ENCODE measurements around the gene NAALADL1.

The NAALADL1 gene

DNA sequence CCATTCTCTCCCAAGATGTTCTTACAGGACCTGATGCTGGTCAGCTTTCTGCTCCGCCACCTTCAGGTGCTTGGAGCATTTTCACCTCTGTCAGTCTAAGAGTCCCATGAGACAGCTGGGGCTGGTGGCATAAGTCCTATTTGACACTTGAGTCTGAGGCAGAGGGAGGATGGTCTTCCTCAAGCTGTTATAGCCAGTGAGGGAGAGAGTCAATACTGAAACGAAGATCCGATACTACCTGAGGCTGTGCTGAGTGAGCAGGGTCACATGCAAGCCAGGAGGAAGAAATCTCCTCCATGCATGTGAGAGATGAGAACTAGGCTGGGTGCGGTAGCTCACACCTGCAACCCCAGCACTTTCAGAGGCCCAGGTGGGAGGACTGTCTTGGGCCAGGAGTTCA, 31.3 kb upstream of the NAALADL1 start:
- H3K4me1 ChIP-seq (ENCODE audit: low read length) = peaks cover 15% of the 10 kb centered on the region
- peaks cover 26% of the 10 kb centered on the region for H3K36me3 ChIP-seq (replicated peaks; ENCODE audit: low read depth, low read length)
- H3K27ac ChIP-seq (ENCODE audit: low read length) = no peak overlapping the region
- H3K9me3 ChIP-seq (ENCODE audit: insufficient read depth, low read length) = no peaks in the 10 kb centered on the region
- H3K9ac ChIP-seq (ENCODE audit: low read length) = no peak overlapping the region
- no peak overlapping the region for H3K4me3 ChIP-seq (ENCODE audit: low read length)
- H3K27me3 ChIP-seq (ENCODE audit: low read depth, low read length) = no peaks in the 10 kb centered on the region
- TF ChIP-seq EZH2phosphoT487 (IDR thresholded peaks at IDR 0.05; ENCODE audit: low read depth) = no peak
- TF ChIP-seq, protein P1, sequence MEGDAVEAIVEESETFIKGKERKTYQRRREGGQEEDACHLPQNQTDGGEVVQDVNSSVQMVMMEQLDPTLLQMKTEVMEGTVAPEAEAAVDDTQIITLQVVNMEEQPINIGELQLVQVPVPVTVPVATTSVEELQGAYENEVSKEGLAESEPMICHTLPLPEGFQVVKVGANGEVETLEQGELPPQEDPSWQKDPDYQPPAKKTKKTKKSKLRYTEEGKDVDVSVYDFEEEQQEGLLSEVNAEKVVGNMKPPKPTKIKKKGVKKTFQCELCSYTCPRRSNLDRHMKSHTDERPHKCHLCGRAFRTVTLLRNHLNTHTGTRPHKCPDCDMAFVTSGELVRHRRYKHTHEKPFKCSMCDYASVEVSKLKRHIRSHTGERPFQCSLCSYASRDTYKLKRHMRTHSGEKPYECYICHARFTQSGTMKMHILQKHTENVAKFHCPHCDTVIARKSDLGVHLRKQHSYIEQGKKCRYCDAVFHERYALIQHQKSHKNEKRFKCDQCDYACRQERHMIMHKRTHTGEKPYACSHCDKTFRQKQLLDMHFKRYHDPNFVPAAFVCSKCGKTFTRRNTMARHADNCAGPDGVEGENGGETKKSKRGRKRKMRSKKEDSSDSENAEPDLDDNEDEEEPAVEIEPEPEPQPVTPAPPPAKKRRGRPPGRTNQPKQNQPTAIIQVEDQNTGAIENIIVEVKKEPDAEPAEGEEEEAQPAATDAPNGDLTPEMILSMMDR (IDR thresholded peaks at IDR 0.05; ENCODE audit: low read depth, low read length) = no peak
- no peak overlapping the region for H2AFZ ChIP-seq (ENCODE audit: low read depth, low read length)
- H3K79me2 ChIP-seq (ENCODE audit: low read length) = peaks cover 13% of the 10 kb centered on the region
- H3K4me2 ChIP-seq (ENCODE audit: low read length) = no peak overlapping the region
- no peaks in the 10 kb centered on the region for H4K20me1 ChIP-seq (ENCODE audit: insufficient read depth, low read length)

DNA sequence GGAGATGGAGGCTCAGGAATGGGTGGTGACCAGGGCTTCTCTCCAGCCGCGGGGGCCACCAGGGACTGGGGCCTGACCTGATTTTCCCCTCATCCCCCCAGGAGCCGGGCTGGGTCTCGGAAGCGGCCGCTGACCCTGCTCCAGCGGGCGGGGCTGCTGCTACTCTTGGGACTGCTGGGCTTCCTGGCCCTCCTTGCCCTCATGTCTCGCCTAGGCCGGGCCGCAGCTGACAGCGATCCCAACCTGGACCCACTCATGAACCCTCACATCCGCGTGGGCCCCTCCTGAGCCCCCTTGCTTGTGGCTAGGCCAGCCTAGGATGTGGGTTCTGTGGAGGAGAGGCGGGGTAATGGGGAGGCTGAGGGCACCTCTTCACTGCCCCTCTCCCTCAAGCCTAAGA, 29.5 kb upstream of the NAALADL1 start:
- H3K9ac ChIP-seq (ENCODE audit: low read length) = no peak overlapping the region
- H2AFZ ChIP-seq (ENCODE audit: low read depth, low read length) = no peak overlapping the region
- peaks cover 28% of the 10 kb centered on the region for H3K79me2 ChIP-seq (ENCODE audit: low read length)
- H4K20me1 ChIP-seq (ENCODE audit: insufficient read depth, low read length) = peaks cover 2% of the 10 kb centered on the region; the same call in 1 of the 2 replicates
- peaks cover 18% of the 10 kb centered on the region for H3K4me1 ChIP-seq (ENCODE audit: low read length)
- H3K36me3 ChIP-seq (replicated peaks; ENCODE audit: low read depth, low read length) = peaks cover 31% of the 10 kb centered on the region
- H3K27ac ChIP-seq (ENCODE audit: low read length) = no peak overlapping the region
- TF ChIP-seq EZH2phosphoT487 (IDR thresholded peaks at IDR 0.05; ENCODE audit: low read depth) = no peak
- TF ChIP-seq, protein P1 (IDR thresholded peaks at IDR 0.05; ENCODE audit: low read depth, low read length) = no peak
- no peaks in the 10 kb centered on the region for H3K9me3 ChIP-seq (ENCODE audit: insufficient read depth, low read length)
- H3K4me3 ChIP-seq (ENCODE audit: low read length) = no peak overlapping the region
- H3K4me2 ChIP-seq (ENCODE audit: low read length) = no peak overlapping the region
- H3K27me3 ChIP-seq (ENCODE audit: low read depth, low read length) = no peaks in the 10 kb centered on the region

DNA sequence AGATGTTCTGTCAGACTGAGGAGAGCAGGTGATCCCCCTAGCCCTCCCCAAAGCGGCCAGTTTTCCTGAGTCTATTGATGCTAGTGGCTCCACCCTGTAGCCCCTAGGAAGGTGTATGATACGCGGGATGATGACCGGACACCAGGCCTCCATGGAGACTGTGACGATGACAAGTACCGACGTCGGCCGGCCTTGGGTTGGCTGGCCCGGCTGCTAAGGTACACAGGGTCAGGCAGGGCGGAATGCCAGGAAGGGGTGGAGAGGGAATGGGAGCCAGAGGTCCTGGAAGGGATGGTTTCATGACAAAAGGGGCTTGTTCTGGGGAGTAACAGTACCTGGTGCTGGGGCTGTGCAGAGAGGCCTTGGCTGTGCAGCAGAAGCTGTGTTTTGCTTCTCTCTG, 28.9 kb upstream of the NAALADL1 start:
- peaks cover 16% of the 10 kb centered on the region for H3K4me1 ChIP-seq (ENCODE audit: low read length)
- no peak overlapping the region for H3K4me3 ChIP-seq (ENCODE audit: low read length)
- no peak overlapping the region for H3K9ac ChIP-seq (ENCODE audit: low read length)
- peaks cover 34% of the 10 kb centered on the region for H3K79me2 ChIP-seq (ENCODE audit: low read length)
- peaks cover 33% of the 10 kb centered on the region for H3K36me3 ChIP-seq (replicated peaks; ENCODE audit: low read depth, low read length)
- no peaks in the 10 kb centered on the region for H3K27me3 ChIP-seq (ENCODE audit: low read depth, low read length)
- no peaks in the 10 kb centered on the region for H3K9me3 ChIP-seq (ENCODE audit: insufficient read depth, low read length)
- peaks cover 3% of the 10 kb centered on the region; the same call in 1 of the 2 replicates for H4K20me1 ChIP-seq (ENCODE audit: insufficient read depth, low read length)
- TF ChIP-seq EZH2phosphoT487 (IDR thresholded peaks at IDR 0.05; ENCODE audit: low read depth) = no peak
- no peak overlapping the region for H3K4me2 ChIP-seq (ENCODE audit: low read length)
- no peak overlapping the region for H3K27ac ChIP-seq (ENCODE audit: low read length)
- no peak overlapping the region for H2AFZ ChIP-seq (ENCODE audit: low read depth, low read length)

DNA sequence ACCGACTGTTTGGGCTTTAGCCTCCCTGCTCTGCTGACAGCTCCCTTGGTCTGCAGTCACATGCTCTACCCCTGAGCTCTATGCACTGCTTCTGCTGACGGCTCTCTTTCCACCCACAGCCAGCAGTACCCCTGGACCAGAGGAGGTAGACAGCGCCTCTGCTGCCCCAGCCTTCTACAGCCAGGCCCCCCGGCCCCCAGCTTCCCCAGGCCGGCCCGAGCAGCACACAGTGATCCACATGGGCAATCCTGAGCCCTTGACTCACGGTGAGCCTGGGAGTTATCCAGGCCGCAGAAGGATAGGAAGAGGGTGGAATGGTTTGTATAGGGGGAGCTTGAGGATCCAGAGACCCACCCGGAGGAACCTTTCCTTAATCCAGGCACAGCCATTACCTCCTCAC, 28.5 kb upstream of the NAALADL1 start:
- H3K4me1 ChIP-seq (ENCODE audit: low read length) = peaks cover 13% of the 10 kb centered on the region
- peaks cover 37% of the 10 kb centered on the region for H3K36me3 ChIP-seq (replicated peaks; ENCODE audit: low read depth, low read length)
- no peak overlapping the region for H3K27ac ChIP-seq (ENCODE audit: low read length)
- H3K79me2 ChIP-seq (ENCODE audit: low read length) = peaks cover 38% of the 10 kb centered on the region
- no peak for TF ChIP-seq EZH2phosphoT487 (IDR thresholded peaks at IDR 0.05; ENCODE audit: low read depth)
- TF ChIP-seq, protein P1 (IDR thresholded peaks at IDR 0.05; ENCODE audit: low read depth, low read length) = no peak
- H3K4me2 ChIP-seq (ENCODE audit: low read length) = no peak overlapping the region
- no peaks in the 10 kb centered on the region for H3K9me3 ChIP-seq (ENCODE audit: insufficient read depth, low read length)
- no peak overlapping the region for H3K4me3 ChIP-seq (ENCODE audit: low read length)
- H3K9ac ChIP-seq (ENCODE audit: low read length) = no peak overlapping the region
- no peak overlapping the region for H2AFZ ChIP-seq (ENCODE audit: low read depth, low read length)
- H4K20me1 ChIP-seq (ENCODE audit: insufficient read depth, low read length) = peaks cover 3% of the 10 kb centered on the region; the same call in 1 of the 2 replicates
- H3K27me3 ChIP-seq (ENCODE audit: low read depth, low read length) = no peaks in the 10 kb centered on the region

Measured in OCI-LY3 (cell line).